ENCODE measurements around the gene TMPRSS11F. TPM values are rescaled to one million over a fixed set of nuclear protein-coding genes. Genes with fewer than 3 reads are reported as not detected.

The TMPRSS11F gene
- total RNA-seq = not detected in 2 replicates

GRCh38 chr4:68129793-68130192 lies at the start of gene TMPRSS11F:
TMPRSS11F (minus strand) TSS chr4:68129869; CDS start chr4:68129820, 49 bp downstream.

Other genes starting within 250 kb of the TMPRSS11F start
- gene TMPRSS11D, start 245.9 kb downstream of the TMPRSS11F start, total RNA-seq = not detected in 2 replicates
- gene TMPRSS11A, start 166.4 kb downstream of the TMPRSS11F start, total RNA-seq = not detected in 2 replicates
- not detected in 2 replicates for gene TMPRSS11B, start 115.8 kb upstream of the TMPRSS11F start, total RNA-seq
- 15.8 and 23.8 TPM in 2 replicates for gene YTHDC1, start 220.2 kb upstream of the TMPRSS11F start, total RNA-seq

Measured in mesangial cell (primary cell).